ENCODE results near the gene NME3. TPM values are rescaled to one million over a fixed set of nuclear protein-coding genes. Genes with fewer than 3 reads are reported as not detected.

NME3 gene
- total and polyA plus RNA-seq, 9 of the 15 experiments (the other 6 are each of a cell fraction or from before 2014, with no cell fraction given) = 0.68 to 76.3 (median 11.5) TPM

- no peak for TF ChIP-seq GTF3C2 (IDR thresholded peaks at IDR 0.05; ENCODE audit: borderline replicate concordance, extremely low read depth, insufficient read length)
Measured at GRCh38 chr16:1779741-1780676, 8.7 kb upstream of the NME3 start (continued).

GRCh38 chr16:1779234-1779701 lies 7.9 kb upstream of the NME3 start:
- Histone ChIP-seq H3K9ac (ENCODE audit: insufficient read depth in 1 of 2, low read depth in 2 of 2, low read length in 2 of 2) (peak overlapping the region in 1 of 2 experiments; percentile 84; a peak in 2 of 4 replicates), H3K27me3 (ENCODE audit: control insufficient read depth in 2 of 2, insufficient read depth in 2 of 2, low read length in 2 of 2) (no peaks in the 10 kb centered on the region), H3K4me3 (no peak overlapping the region), H3K4me2 (ENCODE audit: insufficient read depth, low read length) (no peak overlapping the region), H3K4me1 (replicated peaks in 1 of 2; ENCODE audit: control insufficient read depth in 2 of 2, insufficient read depth in 2 of 2, low read length in 2 of 2) (peaks cover 8 to 87% of the 10 kb centered on the region in 2 experiments; a peak in 4 of 5 replicates), H3K9me3 (replicated peaks; ENCODE audit: control insufficient read depth, insufficient read depth, low read depth, low read length) (no peaks in the 10 kb centered on the region), H4K20me1 (replicated peaks; ENCODE audit: control insufficient read depth, insufficient read depth, low read length) (peaks cover 3% of the 10 kb centered on the region; the same call in 1 of the 2 replicates), H3K79me2 (ENCODE audit: control insufficient read depth, insufficient read depth, low read length) (peaks cover 31% of the 10 kb centered on the region), H3K27ac (ENCODE audit: extremely low read depth, low read depth, low read length) (no peak overlapping the region), H3K9me1 (ENCODE audit: control insufficient read depth, insufficient read depth, low read length) (peaks cover 2% of the 10 kb centered on the region), H2AFZ (ENCODE audit: low read depth, low read length) (no peak overlapping the region), H3K36me3 (ENCODE audit: control insufficient read depth, insufficient read depth, low read length) (peaks cover 56% of the 10 kb centered on the region; the same call in 2 of the 3 replicates)
- CTCF ChIA-PET (ENCODE audit: low intra/inter-chr PET ratio) = no interaction called here
- in situ Hi-C loops (cut with MboI) = no loop called here
- WGBS (ENCODE audit: insufficient coverage, low coverage, missing lambda C conversion rate) = 88% methylated on average over 8 of the region's 8 CpGs
- intact Hi-C loops (cut with micrococcal nuclease) = no loop called here
- DNase-seq (ENCODE audit: extremely low read depth in 1 of 4, low spot score in 3 of 4) (no peak), FAIRE-seq (no peak), ATAC-seq (no peak)
- POLR2A ChIA-PET = interaction anchor here (0.7 to 1.4 kb wide), 2 partner anchors 9 to 163 kb away, joined by 3 read pairs; partner anchors contain the start of gene MSRB1
- no TSS peak for BruUV-seq (replicated peaks)
- TF ChIP-seq CBX5 (IDR thresholded peaks at IDR 0.05; ENCODE audit: borderline replicate concordance, low read depth) (no peak), EP400 (IDR thresholded peaks at IDR 0.05) (no peak), NRF1 (conservative IDR thresholded peaks at IDR 0.05 in 1 of 2, IDR thresholded peaks at IDR 0.05 in 1 of 2) (no peak), CGGBP1 (CRISPR knock-in tag; IDR thresholded peaks at IDR 0.05) (no peak), SUPT5H (IDR thresholded peaks at IDR 0.05) (0 out of 2 replicates have a peak, but pooled peaks have one; percentile 6), TSHZ1 (CRISPR knock-in tag; IDR thresholded peaks at IDR 0.05) (no peak), KAT8 (IDR thresholded peaks at IDR 0.05; ENCODE audit: low read depth) (no peak), POLR2A (conservative IDR thresholded peaks at IDR 0.05) (peak; percentile 47; the same call in 1 of the 2 replicates)
